ENCODE data around the gene DCUN1D3. TPM values are rescaled to one million over a fixed set of nuclear protein-coding genes. Genes with fewer than 3 reads are reported as not detected.

The DCUN1D3 gene
- total RNA-seq, 1 experiment from 2014 or later, result 16.4 TPM

GRCh38 chr16:20925751-20926150 is 25.6 kb upstream of the DCUN1D3 start:
- Histone ChIP-seq H3K9ac (ENCODE audit: low read length) (no peak overlapping the region), H3K27me3 (ENCODE audit: insufficient read depth, low read length) (no peaks in the 10 kb centered on the region), H3K9me2 (ENCODE audit: insufficient read depth) (no peaks in the 10 kb centered on the region), H3K4me2 (ENCODE audit: low read length) (no peak overlapping the region), H2AFZ (ENCODE audit: low read depth, low read length, poor library complexity, severe bottlenecking) (no peak overlapping the region), H3K36me3 (ENCODE audit: control insufficient read depth in 1 of 2, insufficient read depth in 2 of 2, low read length in 2 of 2) (no peaks in the 10 kb centered on the region), H3K79me2 (ENCODE audit: insufficient read depth, low read length) (no peaks in the 10 kb centered on the region), H3K9me3 (ENCODE audit: control insufficient read depth in 1 of 2, insufficient read depth in 1 of 2, low read depth in 1 of 2, low read length in 2 of 2) (no peaks in the 10 kb centered on the region), H4K20me1 (ENCODE audit: insufficient read depth) (no peaks in the 10 kb centered on the region), H3K4me3 (replicated peaks in 1 of 2; ENCODE audit: low read depth in 1 of 2, low read length in 2 of 2) (no peak overlapping the region), H3K27ac (ENCODE audit: low read depth, low read length) (no peak overlapping the region), H3K4me1 (ENCODE audit: control insufficient read depth in 1 of 2, insufficient read depth in 2 of 2, low read length in 2 of 2) (peaks cover 0 to 4% of the 10 kb centered on the region in 2 experiments; a peak in 1 of 4 replicates)
- no TSS peak for BruUV-seq (replicated peaks)
- no peak for DNase-seq (ENCODE audit: low read depth, low spot score)
- ChIA-PET RAD21 (ENCODE audit: low non-redundant PET in 1 of 2, low total read pairs in 2 of 2, uncharacterized antibody in 2 of 2, unreplicated experiment in 2 of 2) (no interaction called here), CTCF (no interaction called here), POLR2A (interaction anchor here (0.6 kb wide), 1 partner anchor 66 kb away, joined by 3 read pairs; no protein-coding TSS in a partner anchor)
- intact Hi-C loops (cut with micrococcal nuclease), result no loop called here
- no peak for ATAC-seq
- no peak for TF ChIP-seq ZNF274 (IDR thresholded peaks at IDR 0.05; ENCODE audit: low read depth, low read length)
- TF ChIP-seq MAX (IDR thresholded peaks at IDR 0.05), result no peak
- no peak for TF ChIP-seq EZH2phosphoT487 (IDR thresholded peaks at IDR 0.05; ENCODE audit: borderline replicate concordance)
- TF ChIP-seq ZFX (IDR thresholded peaks at IDR 0.05), result no peak
- TF ChIP-seq SRF (IDR thresholded peaks at IDR 0.05; ENCODE audit: low read depth), result no peak
- TF ChIP-seq POLR2A (IDR thresholded peaks at IDR 0.05; ENCODE audit: borderline replicate concordance, extremely low read depth, insufficient read depth, insufficient read length), result no peak
- TF ChIP-seq CEBPB (IDR thresholded peaks at IDR 0.05; ENCODE audit: low read depth), result no peak
- no peak for TF ChIP-seq EGR1 (IDR thresholded peaks at IDR 0.05; ENCODE audit: low read depth)
- no peak for TF ChIP-seq RAD21 (IDR thresholded peaks at IDR 0.05; ENCODE audit: low read depth)
- no peak for TF ChIP-seq CTCF (IDR thresholded peaks at IDR 0.05 in 2 of 3, conservative IDR thresholded peaks at IDR 0.05 in 1 of 3; ENCODE audit: borderline replicate concordance in 1 of 3, insufficient read depth in 1 of 3, low read depth in 2 of 3, low read length in 2 of 3)
- TF ChIP-seq POLR2AphosphoS5 (IDR thresholded peaks at IDR 0.05; ENCODE audit: low read depth, low read length), result no peak
- TF ChIP-seq EZH2 (IDR thresholded peaks at IDR 0.05), result no peak
